ENCODE data around the gene ZNF837. TPM values are rescaled to one million over a fixed set of nuclear protein-coding genes. Genes with fewer than 3 reads are reported as not detected.
A peak's percentile ranks its signal among the peaks of the same experiment; 100 is the strongest.

The ZNF837 gene
- total RNA-seq, 1 experiment from 2014 or later = 1.7 TPM

DNA sequence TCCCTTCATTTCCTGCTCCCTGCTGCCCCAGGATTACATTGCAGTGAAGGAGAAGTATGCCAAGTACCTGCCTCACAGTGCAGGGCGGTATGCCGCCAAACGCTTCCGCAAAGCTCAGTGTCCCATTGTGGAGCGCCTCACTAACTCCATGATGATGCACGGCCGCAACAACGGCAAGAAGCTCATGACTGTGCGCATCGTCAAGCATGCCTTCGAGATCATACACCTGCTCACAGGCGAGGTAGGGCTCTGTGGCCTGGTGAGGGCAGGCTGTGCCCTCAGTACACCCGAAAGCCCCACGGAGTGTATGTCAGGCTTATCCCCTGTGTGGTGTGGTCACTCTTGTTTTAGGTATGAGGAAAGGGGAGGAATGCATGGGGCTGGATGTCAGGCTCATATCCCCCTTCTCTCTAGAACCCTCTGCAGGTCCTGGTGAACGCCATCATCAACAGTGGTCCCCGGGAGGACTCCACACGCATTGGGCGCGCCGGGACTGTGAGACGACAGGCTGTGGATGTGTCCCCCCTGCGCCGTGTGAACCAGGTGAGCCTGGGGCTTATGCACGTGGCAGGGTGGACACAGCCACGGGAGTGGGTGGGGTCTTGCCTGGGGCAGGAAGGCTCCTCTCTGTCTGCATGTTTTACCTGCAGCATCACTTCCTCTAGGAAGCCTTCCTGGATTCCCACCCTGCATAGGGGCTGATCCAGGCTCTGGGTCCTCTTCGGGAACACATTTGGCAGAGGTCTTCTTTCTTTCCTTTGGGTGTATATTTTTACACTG, 12.3 kb upstream of the ZNF837 start:
- BruUV-seq (replicated peaks) = no TSS peak
- Mint-ChIP-seq H3K27ac (ENCODE audit: low read depth, unreplicated experiment) (no peak overlapping the region), H3K9me3 (ENCODE audit: unreplicated experiment) (no peaks in the 10 kb centered on the region), H3K36me3 (ENCODE audit: insufficient read depth, unreplicated experiment) (peaks cover 84% of the 10 kb centered on the region), H3K4me3 (ENCODE audit: unreplicated experiment) (no peak overlapping the region), H3K27me3 (ENCODE audit: insufficient read depth, unreplicated experiment) (no peaks in the 10 kb centered on the region), H3K4me1 (ENCODE audit: insufficient read depth, unreplicated experiment) (peaks cover 29% of the 10 kb centered on the region)
- TF ChIP-seq CTCF (IDR thresholded peaks at IDR 0.05; ENCODE audit: unreplicated experiment) = no peak
- intact Hi-C loops (cut with micrococcal nuclease) = no loop called here
- ChIA-PET POLR2A (interaction anchor here (0.7 to 1.3 kb wide), 3 partner anchors 13 to 23 kb away, joined by 3 read pairs; partner anchors contain the start of gene ZNF584), CTCF (interaction anchor here (0.7 kb wide), 2 partner anchors 916 to 1000 kb away, joined by 4 to 5 read pairs; partner anchors contain the start of gene ZNF772)
- DNase-seq (ENCODE audit: unreplicated experiment) = no peak

GRCh38 chr19:58388175-58388526, 7.3 kb upstream of the ZNF837 start:
- CTCF ChIA-PET = interaction anchor here (0.6 to 1.1 kb wide), 3 partner anchors 12 to 80 kb away, joined by 3 to 6 read pairs (median 5); no protein-coding TSS in a partner anchor
- H3K9me3 Mint-ChIP-seq (ENCODE audit: unreplicated experiment) = no peaks in the 10 kb centered on the region
- peak overlapping the region; percentile 98 for H3K27ac Mint-ChIP-seq (ENCODE audit: low read depth, unreplicated experiment)
- BruUV-seq (replicated peaks) = no TSS peak
- no peaks in the 10 kb centered on the region for H3K27me3 Mint-ChIP-seq (ENCODE audit: insufficient read depth, unreplicated experiment)
- POLR2A ChIA-PET = interaction anchor here (0.7 to 4.7 kb wide), 9 partner anchors 8 to 155 kb away, joined by 3 to 27 read pairs (median 4); partner anchors contain the start of genes RNF225, ZBTB45, ZNF446 and ZNF497
- no peak for TF ChIP-seq CTCF (IDR thresholded peaks at IDR 0.05; ENCODE audit: unreplicated experiment)
- peaks cover 73% of the 10 kb centered on the region for H3K36me3 Mint-ChIP-seq (ENCODE audit: insufficient read depth, unreplicated experiment)
- peak overlapping the region; percentile 92 for H3K4me3 Mint-ChIP-seq (ENCODE audit: unreplicated experiment)
- no peak for DNase-seq (ENCODE audit: unreplicated experiment)
- intact Hi-C loops (cut with micrococcal nuclease) = loop anchor here (5.0 kb wide), 1 partner anchor 161 kb away; the partner anchor contains the start of gene ZNF544
- peaks cover 18% of the 10 kb centered on the region for H3K4me1 Mint-ChIP-seq (ENCODE audit: insufficient read depth, unreplicated experiment)

GRCh38 chr19:58387338-58388174, 6.7 kb upstream of the ZNF837 start:
- POLR2A ChIA-PET = interaction anchor here (0.6 to 4.7 kb wide), 13 partner anchors 8 to 156 kb away, joined by 3 to 27 read pairs (median 4); partner anchors contain the start of genes RNF225, ZBTB45, ZNF446 and ZNF497
- intact Hi-C loops (cut with micrococcal nuclease) = loop anchor here (5.0 kb wide), 1 partner anchor 160 kb away; the partner anchor contains the start of gene ZNF544

More at GRCh38 chr19:58387338-58388174, 6.7 kb upstream of the ZNF837 start:
- Mint-ChIP-seq H3K9me3 (ENCODE audit: unreplicated experiment) (no peaks in the 10 kb centered on the region), H3K36me3 (ENCODE audit: insufficient read depth, unreplicated experiment) (peaks cover 67% of the 10 kb centered on the region), H3K27ac (ENCODE audit: low read depth, unreplicated experiment) (peak overlapping the region; percentile 98), H3K27me3 (ENCODE audit: insufficient read depth, unreplicated experiment) (no peaks in the 10 kb centered on the region), H3K4me3 (ENCODE audit: unreplicated experiment) (peak overlapping the region; percentile 92), H3K4me1 (ENCODE audit: insufficient read depth, unreplicated experiment) (peaks cover 18% of the 10 kb centered on the region)
- no peak for TF ChIP-seq CTCF (IDR thresholded peaks at IDR 0.05; ENCODE audit: unreplicated experiment)
- TSS peak; percentile 62 for BruUV-seq (replicated peaks)
- no peak for DNase-seq (ENCODE audit: unreplicated experiment)
- CTCF ChIA-PET = interaction anchor here (0.5 to 1.1 kb wide), 7 partner anchors 13 to 441 kb away, joined by 3 to 6 read pairs (median 3); no protein-coding TSS in a partner anchor

Data from MCF 10A (cell line).